ENCODE results near the gene GAS2L1.

GAS2L1 gene

GRCh38 chr22:29331213-29331612, 24.8 kb downstream of the GAS2L1 start:
- no peak overlapping the region for H3K27ac ChIP-seq
- DNase-seq = no peak

GRCh38 chr22:29331658-29332300, 25.3 kb downstream of the GAS2L1 start:
- Histone ChIP-seq H3K36me3 (peaks cover 29 to 96% (median 83%) of the 10 kb centered on the region in 3 donors), H3K9me3 (no peaks in the 10 kb centered on the region), H3K27ac (no peak overlapping the region), H3K27me3 (no peaks in the 10 kb centered on the region), H3K4me1 (peaks cover 0 to 10% (median 0%) of the 10 kb centered on the region in 4 donors), H3K4me3 (no peak overlapping the region)
- intact Hi-C loops (cut with DNase I; ENCODE audit: low total_unique reads) = no loop called here
- DNase-seq = no peak
- TF ChIP-seq CTCF (IDR thresholded peaks at IDR 0.05) = no peak

More at GRCh38 chr22:29331213-29331612, 24.8 kb downstream of the GAS2L1 start:
- H3K27me3 ChIP-seq = no peaks in the 10 kb centered on the region
- H3K36me3 ChIP-seq = peaks cover 24 to 96% (median 83%) of the 10 kb centered on the region in 3 donors
- no peak for TF ChIP-seq CTCF (IDR thresholded peaks at IDR 0.05)
- H3K9me3 ChIP-seq = no peaks in the 10 kb centered on the region
- intact Hi-C loops (cut with DNase I; ENCODE audit: low total_unique reads) = no loop called here
- no peak overlapping the region for H3K4me3 ChIP-seq
- H3K4me1 ChIP-seq = peaks cover 0 to 10% (median 0%) of the 10 kb centered on the region in 4 donors

GRCh38 chr22:29332886-29333496, 26.5 kb downstream of the GAS2L1 start:
- Histone ChIP-seq H3K27me3 (no peaks in the 10 kb centered on the region), H3K9me3 (no peaks in the 10 kb centered on the region), H3K27ac (no peak overlapping the region), H3K36me3 (peaks cover 23 to 96% (median 87%) of the 10 kb centered on the region in 3 donors), H3K4me3 (no peak overlapping the region), H3K4me1 (peaks cover 0 to 10% (median 0%) of the 10 kb centered on the region in 4 donors)
- intact Hi-C loops (cut with DNase I; ENCODE audit: low total_unique reads) = no loop called here
- TF ChIP-seq CTCF (IDR thresholded peaks at IDR 0.05) = no peak
- no peak for DNase-seq

GRCh38 chr22:29334148-29334547, 27.7 kb downstream of the GAS2L1 start:
- H3K9me3 ChIP-seq = no peaks in the 10 kb centered on the region
- intact Hi-C loops (cut with DNase I; ENCODE audit: low total_unique reads) = no loop called here
- H3K36me3 ChIP-seq = peaks cover 21 to 96% (median 87%) of the 10 kb centered on the region in 3 donors
- no peaks in the 10 kb centered on the region for H3K27me3 ChIP-seq
- H3K4me1 ChIP-seq = peaks cover 0 to 10% (median 0%) of the 10 kb centered on the region in 4 donors
- no peak overlapping the region for H3K4me3 ChIP-seq
- H3K27ac ChIP-seq = no peak overlapping the region
- no peak for DNase-seq
- no peak for TF ChIP-seq CTCF (IDR thresholded peaks at IDR 0.05)

GRCh38 chr22:29334696-29335344, 28.4 kb downstream of the GAS2L1 start:
- H3K4me1 ChIP-seq = peaks cover 0 to 10% (median 0%) of the 10 kb centered on the region in 4 donors
- DNase-seq = no peak
- no peaks in the 10 kb centered on the region for H3K9me3 ChIP-seq
- no peak overlapping the region for H3K4me3 ChIP-seq
- no peak for TF ChIP-seq CTCF (IDR thresholded peaks at IDR 0.05)
- H3K27me3 ChIP-seq = no peaks in the 10 kb centered on the region
- intact Hi-C loops (cut with DNase I; ENCODE audit: low total_unique reads) = no loop called here
- H3K36me3 ChIP-seq = peaks cover 28 to 96% (median 87%) of the 10 kb centered on the region in 3 donors
- no peak overlapping the region for H3K27ac ChIP-seq

Measured in tibial artery (tissue), 4 donors.